HepG2 (cell line): ENCODE results near the gene MUC6. TPM values are rescaled to one million over a fixed set of nuclear protein-coding genes. Genes with fewer than 3 reads are reported as not detected.

Experiments
- ATAC-seq: fragments of 200-7000 bp; cut with Tn5 transposase; 3 replicates; pipeline ENCODE4 v1.9.1; 2020; ENCODE audit warnings: mild to moderate bottlenecking, moderate library complexity
- BruUV-seq: library from RNA; stranded (reverse); fragments of 400-500 nt; replicated peaks from 2 replicates; lab custom pipeline; 2021; lab: Mats Ljungman, UMichigan
- CTCF ChIA-PET: fragments of 300-600 bp; formaldehyde crosslinking; extraction: SDS; loops from one replicate; lab custom pipeline; 2021; ENCODE audit warnings: low total read pairs, inconsistent platforms, low intra/inter-chr PET ratio; lab: Yijun Ruan, JAX
- POLR2A ChIA-PET: fragments of 350-600 bp; sonication (Branson Sonifier 250); formaldehyde crosslinking; loops from one replicate; lab custom pipeline; 2020; ENCODE audit warnings: antibody characterized with exemption, inconsistent platforms; lab: Yijun Ruan, JAX
- DNase-seq: peaks from one replicate; pipeline ENCODE4 v3.0.0-alpha.2; 2015; ENCODE audit warnings: low spot score
- FAIRE-seq: peaks from 3 replicates; lab custom pipeline; 2011; peaks lifted over from hg19 to GRCh38; lab: Jason Lieb, UNC
- H2AFZ ChIP-seq: one replicate; pipeline ENCODE4 v1.6.1; 2011; ENCODE audit warnings: low read length, inconsistent platforms
- H3K27ac ChIP-seq: fragments of 300-600 bp; 3 replicates; pipeline ENCODE4 v1.8.0; 2011; ENCODE audit warnings: mixed run types, mild to moderate bottlenecking, mixed read lengths, low read length, inconsistent platforms; ENCODE audit not compliant: insufficient read depth; ENCODE audit errors: extremely low read length
- H3K27me3 ChIP-seq, 2 experiments: fragments of 200-600 bp in 1 of 2; 2 replicates in 1 of 2; 3 replicates in 1 of 2; pipeline versions ENCODE4 v1.6.0 to v1.8.0; 2011; ENCODE audit warnings: low read length in 2 of 2, mild to moderate bottlenecking in 2 of 2, moderate library complexity in 2 of 2, inconsistent platforms in 1 of 2; ENCODE audit not compliant: insufficient read depth in 2 of 2, control insufficient read depth in 1 of 2
- H3K36me3 ChIP-seq, 2 experiments: fragments of 200-600 bp in 1 of 2; replicated peaks in 1 of 2; 2 replicates in 1 of 2; 3 replicates in 1 of 2; pipeline versions ENCODE4 v1.5.1 to v1.8.0; 2011; ENCODE audit warnings: low read length in 2 of 2, inconsistent platforms in 1 of 2; ENCODE audit not compliant: insufficient read depth in 2 of 2, control insufficient read depth in 1 of 2
- H3K4me1 ChIP-seq: 2 replicates; pipeline ENCODE4 v1.5.1; 2012; ENCODE audit warnings: low read length, inconsistent platforms; ENCODE audit not compliant: insufficient read depth
- H3K4me2 ChIP-seq: 2 replicates; pipeline ENCODE4 v1.6.0; 2011; ENCODE audit warnings: low read depth, low read length, inconsistent platforms
- H3K4me3 ChIP-seq, 3 experiments: fragments of 200-600 bp in 1 of 3; sonication (generic), shearing (Covaris generic) in 1 of 3; replicated peaks in 1 of 3; 2 replicates each; pipeline ENCODE4 v1.5.1; 2011 to 2016; ENCODE audit warnings: low read length in 3 of 3, inconsistent platforms in 2 of 3, low read depth in 2 of 3, mild to moderate bottlenecking in 2 of 3, control low read depth in 1 of 3, mixed read lengths in 1 of 3; ENCODE audit not compliant: insufficient read depth in 1 of 3
- H3K79me2 ChIP-seq: one replicate; pipeline ENCODE4 v1.6.1; 2011; ENCODE audit warnings: low read length, inconsistent platforms; ENCODE audit not compliant: insufficient read depth
- H3K9ac ChIP-seq: 2 replicates; pipeline ENCODE4 v1.6.0; 2011; ENCODE audit warnings: mild to moderate bottlenecking, low read depth, low read length, inconsistent platforms; ENCODE audit not compliant: insufficient read depth
- H3K9me3 ChIP-seq: 2 replicates; pipeline ENCODE4 v1.5.1; 2012; ENCODE audit warnings: mild to moderate bottlenecking, low read length
- H4K20me1 ChIP-seq: 2 replicates; pipeline ENCODE4 v1.6.0; 2011; ENCODE audit warnings: inconsistent platforms, mild to moderate bottlenecking, low read length, moderate library complexity; ENCODE audit not compliant: insufficient read depth
- BCL6 ChIP-seq: IDR thresholded peaks from 2 replicates; pipeline ENCODE4 v1.6.1; 2016; ENCODE audit warnings: missing genetic modification reagents, missing compliant biosample characterization
- BHLHE40 ChIP-seq: IDR thresholded peaks from 2 replicates; pipeline ENCODE4 v1.6.1; 2011; ENCODE audit warnings: low read length, improper control_type of control experiment
- GABPB1 ChIP-seq: IDR thresholded peaks from 2 replicates; pipeline ENCODE4 v1.6.1; 2016; ENCODE audit warnings: mild to moderate bottlenecking, missing genetic modification reagents, moderate library complexity, missing compliant biosample characterization
- GATAD2A ChIP-seq: IDR thresholded peaks from 2 replicates; pipeline ENCODE4 v1.6.1; 2016
- NR2F1 ChIP-seq, 2 experiments: fragments of 450-650 bp in 1 of 2; formaldehyde crosslinking in 1 of 2; IDR thresholded peaks; 2 replicates each; pipeline versions ENCODE4 v1.5.0 to v1.6.1; 2016 to 2020; ENCODE audit warnings: mild to moderate bottlenecking in 1 of 2, missing compliant biosample characterization in 1 of 2, missing genetic modification reagents in 1 of 2, moderate library complexity in 1 of 2
- RBFOX2 ChIP-seq: fragments of 200-400 bp; formaldehyde crosslinking; IDR thresholded peaks from 2 replicates; pipeline ENCODE4 v1.6.1; 2017; ENCODE audit warnings: low read depth, mild to moderate bottlenecking, low read length
- SALL1 ChIP-seq: sonication (generic); formaldehyde crosslinking; IDR thresholded peaks from 2 replicates; pipeline ENCODE4 v1.8.0; 2022; ENCODE audit warnings: mild to moderate bottlenecking, missing genetic modification reagents
- SAP130 ChIP-seq: IDR thresholded peaks from 2 replicates; pipeline ENCODE4 v1.6.1; 2016; ENCODE audit warnings: low read depth
- SRSF1 ChIP-seq: fragments of 200-400 bp; formaldehyde crosslinking; optimal IDR thresholded peaks from 2 replicates; pipeline ENCODE3; 2017; ENCODE audit warnings: mild to moderate bottlenecking, low read depth, low read length, moderate library complexity
- TBX3 ChIP-seq: fragments of 450-650 bp; IDR thresholded peaks from 2 replicates; pipeline ENCODE4 v1.6.1; 2017; ENCODE audit warnings: antibody characterized with exemption, mild to moderate bottlenecking, inconsistent platforms, borderline replicate concordance
- TFDP2 ChIP-seq: sonication (generic); formaldehyde crosslinking; IDR thresholded peaks from 2 replicates; pipeline ENCODE4 v1.4.0; 2020; ENCODE audit warnings: missing genetic modification reagents
- WIZ ChIP-seq: sonication (generic); formaldehyde crosslinking; IDR thresholded peaks from 2 replicates; pipeline ENCODE4 v1.5.1; 2020; ENCODE audit warnings: mild to moderate bottlenecking, missing genetic modification reagents
- ZBTB25 ChIP-seq: IDR thresholded peaks from 2 replicates; pipeline ENCODE4 v1.6.1; 2018; ENCODE audit warnings: missing genetic modification reagents
- ZMAT3 ChIP-seq: sonication (generic); formaldehyde crosslinking; conservative IDR thresholded peaks from 2 replicates; pipeline ENCODE4 v1.7.0; 2021; ENCODE audit warnings: missing genetic modification reagents
- ZNF235 ChIP-seq: sonication (generic); formaldehyde crosslinking; IDR thresholded peaks from 2 replicates; pipeline ENCODE4 v1.8.1; 2023; ENCODE audit warnings: mild to moderate bottlenecking, missing genetic modification reagents, borderline replicate concordance
- ZNF468 ChIP-seq: sonication (generic); formaldehyde crosslinking; IDR thresholded peaks from 2 replicates; pipeline ENCODE4 v1.8.0; 2022; ENCODE audit warnings: mild to moderate bottlenecking, moderate library complexity, missing genetic modification reagents
- ZNF629 ChIP-seq: sonication (generic); formaldehyde crosslinking; conservative IDR thresholded peaks from 2 replicates; pipeline ENCODE4 v1.5.0; 2020; ENCODE audit warnings: missing genetic modification reagents
- ZNF891 ChIP-seq: sonication (generic); formaldehyde crosslinking; IDR thresholded peaks from 2 replicates; pipeline ENCODE4 v1.5.0; 2020; ENCODE audit warnings: mild to moderate bottlenecking, missing genetic modification reagents
- ZSCAN21 ChIP-seq: sonication (generic); formaldehyde crosslinking; IDR thresholded peaks from 2 replicates; pipeline ENCODE4 v1.8.0; 2022; ENCODE audit warnings: mild to moderate bottlenecking, missing genetic modification reagents, moderate library complexity, borderline replicate concordance
- WGBS: methylation state at CpG from one replicate; pipeline ENCODE4 v1.1.6; 2017; ENCODE audit warnings: low lambda C conversion rate; 5-methylcytosine and 5-hydroxymethylcytosine counted together
- in situ Hi-C: cut with HindIII; loops from 2 replicates; pipeline ENCODE4 v1.10.0; 2017; ENCODE audit warnings: low pct_unique_long_range_greater_than_20kb; ENCODE audit not compliant: extremely low pct_ligation_motif_present
- intact Hi-C: fragments of 100-400 bp; cut with micrococcal nuclease; formaldehyde crosslinking; loops from one replicate; pipeline ENCODE4 v1.10.0; 2022; ENCODE audit not compliant: unreplicated experiment
- polyA plus RNA-seq, 8 experiments: library from polyadenylated mRNA; depleted of rRNA in 3 of 8; stranded (reverse) in 7 of 8; unstranded in 1 of 8; fragments of >200 nt; fragmentation: Illumina TruSeq in 4 of 8; extraction: Trizol in 4 of 8; gene quantifications; 2 replicates each; pipeline versions ENCODE4 v1.2.1 to v1.2.3, GENCODE V29; 2011 to 2016; ENCODE audit warnings: low read depth in 4 of 8, missing spikeins in 1 of 8, mixed read lengths in 1 of 8; ENCODE audit not compliant: insufficient read depth in 1 of 8
- total RNA-seq, 5 experiments: library from RNA; depleted of rRNA; stranded (reverse); fragments of >200 nt; fragmentation: Illumina TruSeq; extraction: Trizol; gene quantifications; 2 replicates each; pipeline ENCODE4 v1.2.3, GENCODE V29; 2016; ENCODE audit warnings: low read depth in 1 of 5
- TF ChIP-seq, protein P1 (sequence below): sonication (generic); formaldehyde crosslinking; IDR thresholded peaks from 2 replicates; pipeline ENCODE4 v1.5.1; 2020; ENCODE audit warnings: mild to moderate bottlenecking, missing genetic modification reagents, borderline replicate concordance
- TF ChIP-seq, protein P2 (sequence below): sonication (generic); formaldehyde crosslinking; IDR thresholded peaks from 2 replicates; pipeline ENCODE4 v1.4.0; 2020; ENCODE audit warnings: missing genetic modification reagents

The MUC6 gene
- total and polyA plus RNA-seq, 2 of the 13 experiments (the other 11 are each of a cell fraction or from before 2014, with no cell fraction given): not detected

- in situ Hi-C loops (no loop called here), intact Hi-C loops (no loop called here)
- ChIA-PET CTCF (no interaction called here), POLR2A (no interaction called here)
- Histone ChIP-seq H3K9me3 (no peaks in the 10 kb centered on the region), H4K20me1 (no peaks in the 10 kb centered on the region), H3K4me2 (peak overlapping the region; percentile 35), H3K36me3 (no peaks in the 10 kb centered on the region), H3K27me3 (peaks cover 14 to 40% of the 10 kb centered on the region in 2 experiments; a peak in 4 of 5 replicates), H3K27ac (no peak overlapping the region), H3K9ac (no peak overlapping the region), H3K4me1 (peaks cover 26% of the 10 kb centered on the region), H3K79me2 (no peaks in the 10 kb centered on the region), H2AFZ (no peak overlapping the region), H3K4me3 (peak overlapping the region in 1 of 3 experiments; percentile 22; a peak in 1 of 6 replicates)
- DNase-seq (peak; percentile 46), FAIRE-seq (no peak), ATAC-seq (peak; percentile 54)
- no TSS peak for BruUV-seq
- WGBS: no CpG with 5 or more reads among the region's 13 CpGs
- TF ChIP-seq NR2F1 (CRISPR knock-in tag; IDR thresholded peaks at IDR 0.05): 0 out of 4 replicates have a peak, but pooled peaks of 1 of the 2 experiments have one; percentile 13
- no peak for TF ChIP-seq WIZ (CRISPR knock-in tag)
- TF ChIP-seq RBFOX2: no peak
- TF ChIP-seq, protein P1, sequence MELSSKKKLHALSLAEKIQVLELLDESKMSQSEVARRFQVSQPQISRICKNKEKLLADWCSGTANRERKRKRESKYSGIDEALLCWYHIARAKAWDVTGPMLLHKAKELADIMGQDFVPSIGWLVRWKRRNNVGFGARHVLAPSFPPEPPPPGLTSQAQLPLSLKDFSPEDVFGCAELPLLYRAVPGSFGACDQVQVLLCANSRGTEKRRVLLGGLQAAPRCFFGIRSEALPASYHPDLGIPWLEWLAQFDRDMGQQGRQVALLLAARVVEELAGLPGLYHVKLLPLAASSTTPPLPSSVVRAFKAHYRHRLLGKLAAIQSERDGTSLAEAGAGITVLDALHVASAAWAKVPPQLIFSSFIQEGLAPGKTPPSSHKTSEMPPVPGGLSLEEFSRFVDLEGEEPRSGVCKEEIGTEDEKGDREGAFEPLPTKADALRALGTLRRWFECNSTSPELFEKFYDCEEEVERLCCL (CRISPR knock-in tag): no peak
- TF ChIP-seq, protein P2, sequence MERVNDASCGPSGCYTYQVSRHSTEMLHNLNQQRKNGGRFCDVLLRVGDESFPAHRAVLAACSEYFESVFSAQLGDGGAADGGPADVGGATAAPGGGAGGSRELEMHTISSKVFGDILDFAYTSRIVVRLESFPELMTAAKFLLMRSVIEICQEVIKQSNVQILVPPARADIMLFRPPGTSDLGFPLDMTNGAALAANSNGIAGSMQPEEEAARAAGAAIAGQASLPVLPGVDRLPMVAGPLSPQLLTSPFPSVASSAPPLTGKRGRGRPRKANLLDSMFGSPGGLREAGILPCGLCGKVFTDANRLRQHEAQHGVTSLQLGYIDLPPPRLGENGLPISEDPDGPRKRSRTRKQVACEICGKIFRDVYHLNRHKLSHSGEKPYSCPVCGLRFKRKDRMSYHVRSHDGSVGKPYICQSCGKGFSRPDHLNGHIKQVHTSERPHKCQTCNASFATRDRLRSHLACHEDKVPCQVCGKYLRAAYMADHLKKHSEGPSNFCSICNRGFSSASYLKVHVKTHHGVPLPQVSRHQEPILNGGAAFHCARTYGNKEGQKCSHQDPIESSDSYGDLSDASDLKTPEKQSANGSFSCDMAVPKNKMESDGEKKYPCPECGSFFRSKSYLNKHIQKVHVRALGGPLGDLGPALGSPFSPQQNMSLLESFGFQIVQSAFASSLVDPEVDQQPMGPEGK (CRISPR knock-in tag): 0 out of 2 replicates have a peak, but pooled peaks have one; percentile 22
- TF ChIP-seq ZNF235 (CRISPR knock-in tag): no peak
- TF ChIP-seq ZNF629 (CRISPR knock-in tag): no peak
- TF ChIP-seq BCL6 (CRISPR knock-in tag): peak; percentile 48
- 0 out of 2 replicates have a peak, but pooled peaks have one; percentile 16 for TF ChIP-seq BHLHE40
- no peak for TF ChIP-seq ZNF891 (CRISPR knock-in tag)
- TF ChIP-seq SAP130: peak; percentile 52; the same call in 1 of the 2 replicates
- peak; percentile 58; the same call in 1 of the 2 replicates for TF ChIP-seq GABPB1 (CRISPR knock-in tag)
- TF ChIP-seq ZSCAN21 (CRISPR knock-in tag): peak; percentile 35; the same call in 1 of the 2 replicates
- TF ChIP-seq TBX3: no peak
- no peak for TF ChIP-seq SRSF1
- peak; percentile 43; the same call in 1 of the 2 replicates for TF ChIP-seq SALL1 (CRISPR knock-in tag)
- no peak for TF ChIP-seq ZNF468 (CRISPR knock-in tag)
- TF ChIP-seq ZBTB25 (CRISPR knock-in tag): no peak
- TF ChIP-seq GATAD2A: 0 out of 2 replicates have a peak, but pooled peaks have one; percentile 29
- TF ChIP-seq TFDP2 (CRISPR knock-in tag): no peak
- no peak for TF ChIP-seq ZMAT3 (CRISPR knock-in tag)
These were observed 36.8 kb upstream of the MUC6 start for GRCh38 chr11:1073261-1073724.
